Measurements from ENCODE around the gene LRRC61. TPM values are rescaled to one million over a fixed set of nuclear protein-coding genes. Genes with fewer than 3 reads are reported as not detected.

Gene LRRC61
- total and polyA plus RNA-seq, 11 donors, result 1.8 to 9.4 (median 4.6) TPM

DNA sequence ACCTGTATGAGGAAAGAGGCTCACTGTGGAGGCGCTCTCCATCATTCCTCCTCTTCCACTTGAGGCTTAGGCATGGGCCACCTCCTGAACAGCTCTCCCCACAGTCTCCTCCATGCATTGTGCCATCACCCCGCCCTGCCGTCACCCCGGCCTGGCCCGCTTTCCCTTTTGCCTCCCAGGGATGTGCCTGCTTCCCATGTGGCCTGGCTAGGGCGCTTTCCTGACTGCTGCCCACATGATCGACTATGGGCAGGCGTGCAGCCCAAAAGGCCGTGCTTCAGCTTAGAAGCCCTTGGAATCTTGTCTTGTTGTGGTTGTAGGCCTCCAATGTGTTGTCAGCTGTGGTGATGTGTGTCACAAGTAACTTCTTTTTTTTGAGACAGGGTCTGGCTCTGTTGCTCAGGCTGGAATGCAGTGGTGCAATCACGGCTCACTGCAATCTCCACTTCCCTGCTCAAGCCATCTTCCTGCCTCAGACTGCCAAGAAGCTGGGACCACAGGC is 2.0 kb downstream of the LRRC61 start:
- TF ChIP-seq, protein P1, sequence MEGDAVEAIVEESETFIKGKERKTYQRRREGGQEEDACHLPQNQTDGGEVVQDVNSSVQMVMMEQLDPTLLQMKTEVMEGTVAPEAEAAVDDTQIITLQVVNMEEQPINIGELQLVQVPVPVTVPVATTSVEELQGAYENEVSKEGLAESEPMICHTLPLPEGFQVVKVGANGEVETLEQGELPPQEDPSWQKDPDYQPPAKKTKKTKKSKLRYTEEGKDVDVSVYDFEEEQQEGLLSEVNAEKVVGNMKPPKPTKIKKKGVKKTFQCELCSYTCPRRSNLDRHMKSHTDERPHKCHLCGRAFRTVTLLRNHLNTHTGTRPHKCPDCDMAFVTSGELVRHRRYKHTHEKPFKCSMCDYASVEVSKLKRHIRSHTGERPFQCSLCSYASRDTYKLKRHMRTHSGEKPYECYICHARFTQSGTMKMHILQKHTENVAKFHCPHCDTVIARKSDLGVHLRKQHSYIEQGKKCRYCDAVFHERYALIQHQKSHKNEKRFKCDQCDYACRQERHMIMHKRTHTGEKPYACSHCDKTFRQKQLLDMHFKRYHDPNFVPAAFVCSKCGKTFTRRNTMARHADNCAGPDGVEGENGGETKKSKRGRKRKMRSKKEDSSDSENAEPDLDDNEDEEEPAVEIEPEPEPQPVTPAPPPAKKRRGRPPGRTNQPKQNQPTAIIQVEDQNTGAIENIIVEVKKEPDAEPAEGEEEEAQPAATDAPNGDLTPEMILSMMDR (IDR thresholded peaks at IDR 0.05), result no peak
- no peak for TF ChIP-seq POLR2A (IDR thresholded peaks at IDR 0.05)
- 87 to 91% (median 90%) methylated on average over 10 of the region's 10 CpGs for WGBS, 4 donors
- DNase-seq, result peak in 1 of 5 donors; percentile 63
- ATAC-seq, result peak in 1 of 4 donors; percentile 43
- Histone ChIP-seq H3K27me3 (peaks cover 0 to 16% (median 2%) of the 10 kb centered on the region in 9 donors), H3K4me3 (no peak overlapping the region), H3K9me3 (no peaks in the 10 kb centered on the region), H3K27ac (peak overlapping the region in 1 of 12 donors; percentile 46), H3K4me1 (peaks cover 0 to 34% (median 9%) of the 10 kb centered on the region in 12 donors), H3K36me3 (peaks cover 0 to 4% (median 0%) of the 10 kb centered on the region in 9 donors)
- intact Hi-C loops (cut with DNase I), result no loop called here

DNA sequence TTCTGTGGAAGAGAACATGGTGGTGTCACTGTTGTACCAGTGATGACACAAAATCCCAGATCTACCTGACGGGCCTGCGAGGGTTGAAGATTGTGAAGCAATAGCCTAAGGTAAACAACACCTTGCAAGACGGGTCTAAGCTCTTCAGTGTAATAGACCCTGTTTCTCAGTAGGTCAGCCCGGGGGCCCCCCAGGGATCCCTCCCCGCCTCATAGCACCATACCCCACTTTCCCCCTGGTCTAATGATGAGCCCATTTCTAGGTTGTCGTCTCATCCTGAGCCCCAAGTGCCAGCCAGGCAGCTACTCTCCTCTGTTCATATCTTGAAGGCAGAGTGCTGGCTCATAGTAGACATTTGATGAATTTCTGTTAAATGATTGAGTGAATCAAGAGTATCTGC is 2.7 kb downstream of the LRRC61 start:
- no peak for DNase-seq
- no peak overlapping the region for H3K4me3 ChIP-seq
- H3K36me3 ChIP-seq, result peaks cover 0 to 5% (median 0%) of the 10 kb centered on the region in 9 donors
- no peak overlapping the region for H3K27ac ChIP-seq
- TF ChIP-seq, protein P1 (IDR thresholded peaks at IDR 0.05), result no peak
- no peak for TF ChIP-seq POLR2A (IDR thresholded peaks at IDR 0.05)
- H3K4me1 ChIP-seq, result peaks cover 0 to 34% (median 9%) of the 10 kb centered on the region in 12 donors
- H3K9me3 ChIP-seq, result no peaks in the 10 kb centered on the region
- H3K27me3 ChIP-seq, result peaks cover 0 to 16% (median 2%) of the 10 kb centered on the region in 9 donors
- intact Hi-C loops (cut with DNase I), result no loop called here
- ATAC-seq, result no peak
- 91 to 97% (median 96%) methylated on average over 6 of the region's 6 CpGs for WGBS, 4 donors

DNA sequence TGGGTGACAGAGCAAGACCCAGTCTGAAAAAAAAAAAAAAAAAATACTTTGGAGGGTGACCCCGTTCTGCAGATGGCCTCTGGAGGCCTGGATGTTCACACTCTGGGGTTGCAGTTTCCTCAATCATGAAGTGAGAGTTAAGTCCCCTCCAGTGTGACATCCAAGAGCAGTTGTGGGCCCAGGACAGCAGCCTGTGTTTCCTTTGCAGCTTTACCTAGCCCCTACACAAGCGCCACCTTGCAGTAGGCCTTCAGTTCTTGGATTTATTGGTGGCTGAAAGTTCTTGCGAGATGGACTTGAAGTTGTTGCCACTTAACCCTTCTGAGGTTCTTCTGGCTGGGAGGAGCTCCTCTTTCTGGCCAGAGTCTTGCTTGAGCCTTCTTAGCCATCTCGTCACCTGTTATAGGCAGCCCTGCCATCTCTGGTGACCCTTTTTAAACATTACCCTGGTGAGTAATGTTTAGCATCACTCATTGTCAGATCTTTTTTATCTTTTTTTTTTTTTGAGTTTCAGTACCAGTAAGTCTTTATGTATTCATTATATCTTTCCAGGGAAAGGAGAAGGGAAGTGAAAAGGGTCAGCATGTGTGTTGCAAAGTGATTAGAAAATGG is 3.6 kb downstream of the LRRC61 start:
- peaks cover 0 to 5% (median 0%) of the 10 kb centered on the region in 9 donors for H3K36me3 ChIP-seq
- ATAC-seq, result no peak
- no peak for TF ChIP-seq POLR2A (IDR thresholded peaks at IDR 0.05)
- TF ChIP-seq, protein P1 (IDR thresholded peaks at IDR 0.05), result no peak
- WGBS, 4 donors, result 87 to 96% (median 90%) methylated on average over 4 of the region's 4 CpGs
- no peak for DNase-seq
- no peak overlapping the region for H3K27ac ChIP-seq
- H3K9me3 ChIP-seq, result no peaks in the 10 kb centered on the region
- no peak overlapping the region for H3K4me3 ChIP-seq
- H3K4me1 ChIP-seq, result peaks cover 0 to 34% (median 9%) of the 10 kb centered on the region in 12 donors
- intact Hi-C loops (cut with DNase I), result no loop called here
- H3K27me3 ChIP-seq, result peaks cover 0 to 16% (median 2%) of the 10 kb centered on the region in 9 donors

DNA sequence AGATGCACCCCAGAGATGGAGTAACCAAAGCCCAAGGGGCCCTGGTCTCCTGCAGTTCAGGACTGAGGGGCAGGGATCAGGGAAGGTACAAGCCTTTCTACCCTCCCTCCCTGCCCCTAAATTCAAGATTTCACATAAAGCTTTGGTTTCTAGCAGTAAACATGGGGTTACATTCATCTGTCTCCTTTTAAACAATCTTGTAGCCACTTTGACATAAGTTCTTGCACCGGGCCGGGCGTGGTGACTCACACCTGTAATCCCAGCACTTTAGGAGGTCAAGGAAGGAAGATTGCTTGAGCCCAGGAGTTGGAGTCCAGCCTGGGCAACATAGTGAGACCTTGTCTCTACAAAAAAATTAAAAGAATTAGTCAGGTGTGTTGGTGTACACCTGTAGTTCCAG is 4.2 kb downstream of the LRRC61 start:
- intact Hi-C loops (cut with DNase I), result no loop called here
- ATAC-seq (no peak), DNase-seq (no peak)

More for the DNA sequence above, 4.2 kb downstream of the LRRC61 start:
- H3K27ac ChIP-seq, result no peak overlapping the region
- H3K36me3 ChIP-seq, result peaks cover 0 to 5% (median 0%) of the 10 kb centered on the region in 9 donors
- WGBS, 4 donors, result 93 to 98% (median 95%) methylated on average over 3 of the region's 3 CpGs
- H3K9me3 ChIP-seq, result no peaks in the 10 kb centered on the region
- H3K4me1 ChIP-seq, result peaks cover 0 to 30% (median 9%) of the 10 kb centered on the region in 12 donors
- H3K27me3 ChIP-seq, result peaks cover 0 to 15% (median 2%) of the 10 kb centered on the region in 9 donors
- H3K4me3 ChIP-seq, result no peak overlapping the region
- TF ChIP-seq, protein P1 (IDR thresholded peaks at IDR 0.05), result no peak
- TF ChIP-seq POLR2A (IDR thresholded peaks at IDR 0.05), result no peak
